Fibroblast of pulmonary artery (primary cell): Measurements from ENCODE around the gene CTTNBP2.

Source experiments
- DNase-seq: peaks from one replicate; pipeline ENCODE4 v3.0.0-alpha.2; 2010; ENCODE audit warnings: low read depth
- H3K4me3 ChIP-seq: replicated peaks from 2 replicates; pipeline ENCODE4 v1.5.1; 2011; ENCODE audit warnings: low read depth, mild to moderate bottlenecking, control low read depth, low read length, moderate library complexity
- CTCF ChIP-seq: IDR thresholded peaks from 2 replicates; pipeline ENCODE4 v1.5.1; 2011; ENCODE audit warnings: mild to moderate bottlenecking, control low read depth, low read length, inconsistent platforms; ENCODE audit errors: missing control alignments

CTTNBP2 gene

GRCh38 chr7:117698018-117698417, 175.2 kb downstream of the CTTNBP2 start:
- no peak for DNase-seq
- no peak overlapping the region for H3K4me3 ChIP-seq
- TF ChIP-seq CTCF, result no peak

- H3K4me3 ChIP-seq, result no peak overlapping the region
- no peak for TF ChIP-seq CTCF
- DNase-seq, result no peak
These were observed 180.9 kb downstream of the CTTNBP2 start for GRCh38 chr7:117692338-117692737.

GRCh38 chr7:117690147-117690546, 183.1 kb downstream of the CTTNBP2 start:
- TF ChIP-seq CTCF, result no peak
- DNase-seq, result no peak
- H3K4me3 ChIP-seq, result no peak overlapping the region

GRCh38 chr7:117689406-117689805, 183.8 kb downstream of the CTTNBP2 start:
- H3K4me3 ChIP-seq, result no peak overlapping the region
- DNase-seq, result no peak
- TF ChIP-seq CTCF, result no peak

- TF ChIP-seq CTCF, result no peak
- DNase-seq, result no peak
These were observed 185.1 kb downstream of the CTTNBP2 start for GRCh38 chr7:117688126-117688525.

GRCh38 chr7:117686311-117686935, 186.8 kb downstream of the CTTNBP2 start:
- TF ChIP-seq CTCF, result no peak
- H3K4me3 ChIP-seq, result no peak overlapping the region
- no peak for DNase-seq

More at GRCh38 chr7:117688126-117688525, 185.1 kb downstream of the CTTNBP2 start:
- H3K4me3 ChIP-seq, result no peak overlapping the region

GRCh38 chr7:117685795-117686194, 187.4 kb downstream of the CTTNBP2 start:
- H3K4me3 ChIP-seq, result no peak overlapping the region
- no peak for DNase-seq
- TF ChIP-seq CTCF, result no peak
